IMR-90 (cell line): Measurements from ENCODE around the gene C14orf180. TPM values are rescaled to one million over a fixed set of nuclear protein-coding genes. Genes with fewer than 3 reads are reported as not detected.

ENCODE experiments used
- ATAC-seq: fragments of 200-7000 bp; cut with Tn5 transposase; 2 replicates; pipeline ENCODE4 v1.9.1; 2020; ENCODE audit warnings: low read depth, mild to moderate bottlenecking, moderate library complexity
- BruUV-seq: library from RNA; stranded (reverse); fragments of 400-500 nt; replicated peaks from 2 replicates; lab custom pipeline; 2021; lab: Mats Ljungman, UMichigan
- CTCF ChIA-PET: fragments of 300-600 bp; formaldehyde crosslinking; extraction: SDS; loops from one replicate; lab custom pipeline; 2021; ENCODE audit warnings: antibody characterized with exemption; lab: Yijun Ruan, JAX
- POLR2A ChIA-PET: fragments of 300-600 bp; sonication (Branson Sonifier 250); formaldehyde crosslinking; loops from one replicate; lab custom pipeline; 2022; ENCODE audit warnings: antibody characterized with exemption; ENCODE audit not compliant: unreplicated experiment; lab: Charles Lee
- DNase-seq: peaks from one replicate; pipeline ENCODE4 v3.0.0; 2013
- H2AFZ ChIP-seq: replicated peaks from 2 replicates; pipeline ENCODE3; 2013; ENCODE audit warnings: low read length, mild to moderate bottlenecking; ENCODE audit not compliant: poor library complexity
- H2AK5ac ChIP-seq: 2 replicates; pipeline ENCODE4 v1.6.1; 2013; ENCODE audit warnings: low read depth, low read length, inconsistent platforms
- H2AK9ac ChIP-seq: replicated peaks from 2 replicates; pipeline ENCODE3; 2013; ENCODE audit warnings: mild to moderate bottlenecking, low read depth, low read length, moderate library complexity; ENCODE audit not compliant: poor library complexity
- H2BK120ac ChIP-seq: 2 replicates; pipeline ENCODE4 v1.6.1; 2013; ENCODE audit warnings: low read depth, low read length, inconsistent platforms
- H2BK15ac ChIP-seq: 3 replicates; pipeline ENCODE4 v1.6.1; 2013; ENCODE audit warnings: low read depth, low read length, inconsistent platforms
- H2BK20ac ChIP-seq: 2 replicates; pipeline ENCODE4 v1.6.1; 2013; ENCODE audit warnings: low read depth, mild to moderate bottlenecking, inconsistent platforms, low read length, moderate library complexity
- H2BK5ac ChIP-seq: 2 replicates; pipeline ENCODE4 v1.6.1; 2013; ENCODE audit warnings: mild to moderate bottlenecking, low read depth, low read length, inconsistent platforms; ENCODE audit not compliant: poor library complexity, severe bottlenecking
- H3K14ac ChIP-seq: replicated peaks from 2 replicates; pipeline ENCODE4 v1.6.1; 2013; ENCODE audit warnings: low read depth, low read length, inconsistent platforms
- H3K18ac ChIP-seq: 2 replicates; pipeline ENCODE4 v1.6.1; 2013; ENCODE audit warnings: low read depth, low read length, control low read depth
- H3K23ac ChIP-seq: 2 replicates; pipeline ENCODE4 v1.6.1; 2013; ENCODE audit warnings: low read depth, low read length, inconsistent platforms
- H3K27ac ChIP-seq: 2 replicates; pipeline ENCODE4 v1.5.1; 2013; ENCODE audit warnings: mild to moderate bottlenecking, control low read depth, low read length; ENCODE audit not compliant: insufficient read depth
- H3K27me3 ChIP-seq: 2 replicates; pipeline ENCODE4 v1.6.1; 2013; ENCODE audit warnings: low read length; ENCODE audit not compliant: control insufficient read depth, insufficient read depth
- H3K36me3 ChIP-seq: 2 replicates; pipeline ENCODE4 v1.6.1; 2013; ENCODE audit warnings: low read length, mixed read lengths; ENCODE audit not compliant: control insufficient read depth, insufficient read depth
- H3K4ac ChIP-seq: 2 replicates; pipeline ENCODE4 v1.6.1; 2013; ENCODE audit warnings: low read depth, low read length, inconsistent platforms
- H3K4me1 ChIP-seq: 2 replicates; pipeline ENCODE4 v1.6.1; 2013; ENCODE audit warnings: low read length, mixed read lengths; ENCODE audit not compliant: control insufficient read depth, insufficient read depth
- H3K4me2 ChIP-seq: 2 replicates; pipeline ENCODE4 v1.6.1; 2013; ENCODE audit warnings: low read depth, mild to moderate bottlenecking, control low read depth, low read length, moderate library complexity
- H3K4me3 ChIP-seq: 2 replicates; pipeline ENCODE4 v1.5.1; 2013; ENCODE audit warnings: low read depth, mild to moderate bottlenecking, control low read depth, low read length, moderate library complexity; ENCODE audit not compliant: insufficient read depth
- H3K56ac ChIP-seq: 2 replicates; pipeline ENCODE4 v1.6.1; 2013; ENCODE audit warnings: low read length, inconsistent platforms; ENCODE audit not compliant: insufficient read depth; ENCODE audit errors: extremely low read depth
- H3K79me1 ChIP-seq, 2 experiments: 2 replicates each; pipeline ENCODE4 v1.6.1; 2013; ENCODE audit warnings: low read length in 2 of 2, inconsistent platforms in 1 of 2, low read depth in 1 of 2
- H3K9ac ChIP-seq: 2 replicates; pipeline ENCODE4 v1.6.1; 2013; ENCODE audit warnings: low read depth, low read length, control low read depth
- H3K9me1 ChIP-seq: 2 replicates; pipeline ENCODE4 v1.6.1; 2013; ENCODE audit warnings: low read length, inconsistent platforms; ENCODE audit not compliant: insufficient read depth
- H3K9me3 ChIP-seq: 2 replicates; pipeline ENCODE4 v1.6.1; 2013; ENCODE audit warnings: low read length; ENCODE audit not compliant: control insufficient read depth, insufficient read depth
- H4K20me1 ChIP-seq: 2 replicates; pipeline ENCODE4 v1.6.1; 2013; ENCODE audit warnings: low read length, inconsistent platforms; ENCODE audit not compliant: insufficient read depth
- H4K5ac ChIP-seq: 2 replicates; pipeline ENCODE4 v1.6.1; 2013; ENCODE audit warnings: mild to moderate bottlenecking, low read depth, low read length, control low read depth
- H4K8ac ChIP-seq, 2 experiments: 2 replicates each; pipeline ENCODE4 v1.6.1; 2013; ENCODE audit warnings: low read depth in 2 of 2, low read length in 2 of 2, control low read depth in 1 of 2, inconsistent platforms in 1 of 2
- H4K91ac ChIP-seq: 2 replicates; pipeline ENCODE4 v1.6.1; 2013; ENCODE audit warnings: low read depth, low read length, inconsistent platforms; ENCODE audit not compliant: insufficient read depth
- CHD1 ChIP-seq: IDR thresholded peaks from 2 replicates; pipeline ENCODE4 v1.6.1; 2012; ENCODE audit warnings: low read depth, low read length, improper control_type of control experiment
- MAZ ChIP-seq: IDR thresholded peaks from 2 replicates; pipeline ENCODE4 v1.6.1; 2012; ENCODE audit warnings: low read depth, mild to moderate bottlenecking, low read length, improper control_type of control experiment, moderate library complexity, borderline replicate concordance
- MXI1 ChIP-seq: IDR thresholded peaks from 2 replicates; pipeline ENCODE4 v1.6.1; 2012; ENCODE audit warnings: low read depth, mild to moderate bottlenecking, low read length, moderate library complexity, borderline replicate concordance
- NFE2L2 ChIP-seq: fragments of 150-350 bp; IDR thresholded peaks from 2 replicates; pipeline ENCODE4 v1.6.1; 2016; ENCODE audit warnings: low read depth, mild to moderate bottlenecking, low read length
- POLR2A ChIP-seq: IDR thresholded peaks from 2 replicates; pipeline ENCODE4 v1.6.1; 2012; ENCODE audit warnings: mild to moderate bottlenecking, low read depth, low read length
- RCOR1 ChIP-seq: IDR thresholded peaks from 2 replicates; pipeline ENCODE4 v1.6.1; 2012; ENCODE audit warnings: mild to moderate bottlenecking, low read length, improper control_type of control experiment; ENCODE audit not compliant: insufficient replicate concordance
- WGBS, 2 experiments: methylation state at CpG; one replicate each; pipeline versions ENCODE4 v1.1.5 to v1.1.7; 2013; ENCODE audit warnings: missing lambda C conversion rate in 2 of 2; ENCODE audit not compliant: insufficient read length in 1 of 2; ENCODE audit errors: extremely low coverage in 2 of 2; 5-methylcytosine and 5-hydroxymethylcytosine counted together
- dilution Hi-C: fragments of 300-500 bp; cut with HindIII; formaldehyde crosslinking; loops from one replicate; pipeline ENCODE4 v1.14.3; 2018; ENCODE audit warnings: low sequenced_read_pairs; ENCODE audit not compliant: unreplicated experiment
- in situ Hi-C: fragments of 300-500 bp; cut with MboI; formaldehyde crosslinking; loops from 3 replicates; pipeline ENCODE4 v1.14.3; 2019; ENCODE audit warnings: low sequenced_read_pairs, inconsistent platforms, mixed read lengths
- intact Hi-C: fragments of 100-400 bp; cut with micrococcal nuclease; formaldehyde crosslinking; loops from 2 replicates; pipeline ENCODE4 v1.10.0; 2022
- polyA plus RNA-seq, 3 experiments: library from polyadenylated mRNA; depleted of rRNA; stranded (reverse); fragments of >200 nt; gene quantifications; 2 replicates each; pipeline ENCODE4 v1.2.3, GENCODE V29; 2012; ENCODE audit warnings: low replicate concordance in 1 of 3
- total RNA-seq: library from RNA; depleted of rRNA; stranded (reverse); fragments of >200 nt; gene quantifications from 2 replicates; pipeline ENCODE4 v1.2.3, GENCODE V29; 2012
- TF ChIP-seq, protein P1 (sequence below): fragments of 150-350 bp; IDR thresholded peaks from 2 replicates; pipeline ENCODE4 v1.6.1; 2016; ENCODE audit warnings: low read depth, mild to moderate bottlenecking, low read length, moderate library complexity, borderline replicate concordance
- TF ChIP-seq, protein P2 (sequence below): fragments of 150-350 bp; IDR thresholded peaks from 2 replicates; pipeline ENCODE4 v1.6.1; 2017; ENCODE audit warnings: mild to moderate bottlenecking, antibody characterized with exemption, low read length, low read depth

Gene C14orf180
- total and polyA plus RNA-seq, 2 of the 4 experiments (the other 2 are of a cell fraction): not detected

DNA sequence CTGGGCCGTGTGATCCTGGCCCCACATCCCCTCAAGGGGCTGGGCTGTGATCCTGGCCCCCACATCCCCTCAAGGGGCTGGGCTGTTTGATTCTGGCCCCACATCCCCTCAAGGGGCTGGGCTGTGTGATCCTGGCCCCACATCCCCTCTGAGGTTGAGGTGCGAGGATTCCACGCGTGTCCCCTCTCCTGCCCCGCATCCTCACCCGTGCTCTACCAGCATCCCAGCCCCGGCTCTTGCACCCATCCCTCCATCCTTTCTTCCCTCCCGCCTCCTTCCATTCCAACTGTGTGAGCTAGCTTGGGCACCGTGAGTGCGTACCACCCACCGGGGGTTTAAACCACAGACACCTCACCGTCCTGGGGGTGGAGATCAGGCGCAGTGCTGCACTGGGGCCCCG lies 56.2 kb downstream of the C14orf180 start:
- Histone ChIP-seq H3K4me1 (no peaks in the 10 kb centered on the region), H4K20me1 (no peaks in the 10 kb centered on the region), H3K4me2 (no peak overlapping the region), H3K14ac (no peak overlapping the region), H3K9me1 (no peaks in the 10 kb centered on the region), H2BK15ac (no peak overlapping the region), H3K79me1 (no peaks in the 10 kb centered on the region), H4K91ac (no peak overlapping the region), H3K56ac (no peak overlapping the region), H3K4me3 (no peak overlapping the region), H3K23ac (no peak overlapping the region), H4K5ac (no peak overlapping the region), H4K8ac (no peak overlapping the region), H3K9me3 (no peaks in the 10 kb centered on the region), H3K18ac (no peak overlapping the region), H2BK120ac (no peak overlapping the region), H2AK5ac (no peak overlapping the region), H3K27ac (no peak overlapping the region), H3K27me3 (peaks cover 17% of the 10 kb centered on the region), H2AFZ (no peak overlapping the region), H3K36me3 (no peaks in the 10 kb centered on the region), H3K9ac (no peak overlapping the region), H2BK20ac (no peak overlapping the region), H2AK9ac (no peak overlapping the region), H3K4ac (no peak overlapping the region), H2BK5ac (no peak overlapping the region)
- ChIA-PET POLR2A (no interaction called here), CTCF (no interaction called here)
- BruUV-seq: no TSS peak
- intact Hi-C loops: no loop called here
- WGBS, 2 experiments: 40% methylated on average over 1 of the region's 14 CpGs; no CpG with 5 or more reads in 1 of the 2 experiments
- ATAC-seq (no peak), DNase-seq (no peak)
- in situ Hi-C loops: loop anchor here (25.0 kb wide), 1 partner anchor 548 kb away; the partner anchor contains the start of gene ASPG
- TF ChIP-seq NFE2L2 (no peak), CHD1 (no peak), MXI1 (no peak), RCOR1 (no peak), MAZ (no peak), POLR2A (no peak)
- TF ChIP-seq, protein P1, sequence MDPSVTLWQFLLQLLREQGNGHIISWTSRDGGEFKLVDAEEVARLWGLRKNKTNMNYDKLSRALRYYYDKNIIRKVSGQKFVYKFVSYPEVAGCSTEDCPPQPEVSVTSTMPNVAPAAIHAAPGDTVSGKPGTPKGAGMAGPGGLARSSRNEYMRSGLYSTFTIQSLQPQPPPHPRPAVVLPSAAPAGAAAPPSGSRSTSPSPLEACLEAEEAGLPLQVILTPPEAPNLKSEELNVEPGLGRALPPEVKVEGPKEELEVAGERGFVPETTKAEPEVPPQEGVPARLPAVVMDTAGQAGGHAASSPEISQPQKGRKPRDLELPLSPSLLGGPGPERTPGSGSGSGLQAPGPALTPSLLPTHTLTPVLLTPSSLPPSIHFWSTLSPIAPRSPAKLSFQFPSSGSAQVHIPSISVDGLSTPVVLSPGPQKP: no peak
- TF ChIP-seq, protein P2, sequence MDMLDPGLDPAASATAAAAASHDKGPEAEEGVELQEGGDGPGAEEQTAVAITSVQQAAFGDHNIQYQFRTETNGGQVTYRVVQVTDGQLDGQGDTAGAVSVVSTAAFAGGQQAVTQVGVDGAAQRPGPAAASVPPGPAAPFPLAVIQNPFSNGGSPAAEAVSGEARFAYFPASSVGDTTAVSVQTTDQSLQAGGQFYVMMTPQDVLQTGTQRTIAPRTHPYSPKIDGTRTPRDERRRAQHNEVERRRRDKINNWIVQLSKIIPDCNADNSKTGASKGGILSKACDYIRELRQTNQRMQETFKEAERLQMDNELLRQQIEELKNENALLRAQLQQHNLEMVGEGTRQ: no peak
- dilution Hi-C loops: no loop called here
